Vagina (tissue), 2 donors: ENCODE results near the gene CTNNA3.

Source experiments
- CTCF ChIP-seq, 3 experiments: fragments of 450-650 bp in 2 of 3; fragments of 200-600 bp in 1 of 3; sonication (generic) in 1 of 3; IDR thresholded peaks; one replicate each; pipeline ENCODE4 v1.5.1; 2017 to 2019; ENCODE audit warnings: antibody characterized with exemption in 3 of 3, mild to moderate bottlenecking in 2 of 3, moderate library complexity in 2 of 3
- POLR2A ChIP-seq, 2 donors: fragments of 450-650 bp; IDR thresholded peaks; one replicate each; pipeline ENCODE4 v1.6.1; 2017; ENCODE audit warnings: antibody characterized with exemption in 2 of 2, mild to moderate bottlenecking in 2 of 2, moderate library complexity in 2 of 2

- TF ChIP-seq CTCF (IDR thresholded peaks at IDR 0.05), result no peak
- TF ChIP-seq POLR2A (IDR thresholded peaks at IDR 0.05), result no peak
Observed at GRCh38 chr10:66257801-66258200, 1438.2 kb downstream of the CTNNA3 start.
